ENCODE measurements around the gene LPP. TPM values are rescaled to one million over a fixed set of nuclear protein-coding genes. Genes with fewer than 3 reads are reported as not detected.

The LPP gene
- total and polyA plus RNA-seq, 9 of the 15 experiments (the other 6 are each of a cell fraction or from before 2014, with no cell fraction given): 0.07 to 0.18 TPM; not detected in 7

DNA sequence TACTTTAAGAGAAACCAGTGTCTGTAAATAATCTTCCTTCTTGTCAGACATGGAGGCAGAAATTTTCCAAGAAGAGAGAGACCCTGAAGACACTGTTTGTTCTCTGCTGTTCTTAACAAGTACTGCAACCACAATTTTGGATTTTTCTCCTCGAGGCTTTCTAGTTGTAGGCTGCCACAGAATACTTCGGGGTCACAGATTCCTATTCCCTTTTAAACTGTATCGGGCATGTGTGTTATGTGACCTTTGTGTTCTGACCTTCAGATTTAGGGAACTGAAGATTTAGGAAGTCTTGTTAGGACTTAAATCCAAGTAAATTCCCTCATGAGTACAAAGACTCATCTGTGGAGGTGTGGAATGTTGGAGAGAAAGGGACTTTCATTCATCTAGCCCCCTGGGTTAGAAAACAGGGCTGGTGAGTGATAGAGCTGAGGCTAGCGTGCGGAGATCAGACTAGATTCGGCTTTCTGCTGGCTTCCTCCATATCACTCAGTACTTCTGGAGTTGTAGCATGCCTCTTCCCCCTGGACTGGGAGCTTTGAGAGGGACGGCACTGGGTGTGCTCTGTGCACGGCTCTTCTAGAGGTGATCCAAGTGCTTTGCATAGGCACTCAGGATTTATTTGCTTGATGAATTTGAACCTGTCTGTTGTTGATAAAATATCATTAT, 237.0 kb downstream of the LPP start (continued):
- TF ChIP-seq EP300 (IDR thresholded peaks at IDR 0.05; ENCODE audit: low read length) (no peak), NCOA6 (IDR thresholded peaks at IDR 0.05) (no peak)
- TF ChIP-seq, protein P1, sequence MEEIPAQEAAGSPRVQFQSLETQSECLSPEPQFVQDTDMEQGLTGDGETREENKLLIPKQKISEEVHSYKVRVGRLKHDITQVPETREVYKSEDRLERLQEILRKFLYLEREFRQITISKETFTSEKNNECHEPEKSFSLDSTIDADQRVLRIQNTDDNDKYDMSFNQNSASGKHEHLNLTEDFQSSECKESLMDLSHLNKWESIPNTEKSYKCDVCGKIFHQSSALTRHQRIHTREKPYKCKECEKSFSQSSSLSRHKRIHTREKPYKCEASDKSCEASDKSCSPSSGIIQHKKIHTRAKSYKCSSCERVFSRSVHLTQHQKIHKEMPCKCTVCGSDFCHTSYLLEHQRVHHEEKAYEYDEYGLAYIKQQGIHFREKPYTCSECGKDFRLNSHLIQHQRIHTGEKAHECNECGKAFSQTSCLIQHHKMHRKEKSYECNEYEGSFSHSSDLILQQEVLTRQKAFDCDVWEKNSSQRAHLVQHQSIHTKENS (CRISPR knock-in tag; IDR thresholded peaks at IDR 0.05): no peak
- TF ChIP-seq, protein P2, sequence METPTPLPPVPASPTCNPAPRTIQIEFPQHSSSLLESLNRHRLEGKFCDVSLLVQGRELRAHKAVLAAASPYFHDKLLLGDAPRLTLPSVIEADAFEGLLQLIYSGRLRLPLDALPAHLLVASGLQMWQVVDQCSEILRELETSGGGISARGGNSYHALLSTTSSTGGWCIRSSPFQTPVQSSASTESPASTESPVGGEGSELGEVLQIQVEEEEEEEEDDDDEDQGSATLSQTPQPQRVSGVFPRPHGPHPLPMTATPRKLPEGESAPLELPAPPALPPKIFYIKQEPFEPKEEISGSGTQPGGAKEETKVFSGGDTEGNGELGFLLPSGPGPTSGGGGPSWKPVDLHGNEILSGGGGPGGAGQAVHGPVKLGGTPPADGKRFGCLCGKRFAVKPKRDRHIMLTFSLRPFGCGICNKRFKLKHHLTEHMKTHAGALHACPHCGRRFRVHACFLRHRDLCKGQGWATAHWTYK (CRISPR knock-in tag; IDR thresholded peaks at IDR 0.05): no peak

DNA sequence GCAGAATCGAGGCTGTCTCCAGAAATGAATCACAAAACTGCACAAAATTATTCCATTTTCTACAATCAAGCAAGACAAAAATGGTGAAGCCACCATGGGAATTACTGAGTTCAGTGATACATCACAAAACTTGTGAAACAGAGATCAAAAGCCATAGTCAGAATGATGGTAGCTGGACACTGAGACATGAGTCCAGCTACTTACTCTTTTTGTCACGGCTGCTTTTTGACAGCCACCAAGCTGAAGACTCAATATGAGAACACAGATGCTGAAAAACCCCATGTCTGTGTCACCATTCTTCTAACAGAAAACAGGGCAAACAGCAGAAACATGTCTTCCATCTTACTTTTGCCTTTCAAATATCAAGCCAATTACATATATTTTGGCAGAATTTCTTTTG, 237.6 kb downstream of the LPP start:
- H3K4me3 ChIP-seq: no peak overlapping the region
- H3K9me3 ChIP-seq (replicated peaks; ENCODE audit: control insufficient read depth, insufficient read depth, low read depth, low read length): no peaks in the 10 kb centered on the region
- no peaks in the 10 kb centered on the region for H3K4me1 ChIP-seq (replicated peaks in 1 of 2; ENCODE audit: control insufficient read depth in 2 of 2, insufficient read depth in 2 of 2, low read length in 2 of 2)
- H3K27ac ChIP-seq (ENCODE audit: extremely low read depth, low read depth, low read length): no peak overlapping the region
- DNase-seq (ENCODE audit: extremely low read depth in 1 of 4, low spot score in 3 of 4) (no peak), FAIRE-seq (no peak), ATAC-seq (no peak)
- H2AFZ ChIP-seq (ENCODE audit: low read depth, low read length): no peak overlapping the region
- no peak overlapping the region for H3K9ac ChIP-seq (ENCODE audit: insufficient read depth in 1 of 2, low read depth in 2 of 2, low read length in 2 of 2)
- 0% methylated on average over 2 of the region's 2 CpGs for WGBS (ENCODE audit: insufficient coverage, low coverage, missing lambda C conversion rate)
- no peaks in the 10 kb centered on the region for H3K27me3 ChIP-seq (ENCODE audit: control insufficient read depth in 2 of 2, insufficient read depth in 2 of 2, low read length in 2 of 2)
- ChIA-PET CTCF (ENCODE audit: low intra/inter-chr PET ratio) (no interaction called here), POLR2A (no interaction called here)
- intact Hi-C loops (cut with micrococcal nuclease) (no loop called here), in situ Hi-C loops (cut with MboI) (no loop called here)
- H3K36me3 ChIP-seq (ENCODE audit: control insufficient read depth, insufficient read depth, low read length): no peaks in the 10 kb centered on the region
- H4K20me1 ChIP-seq (replicated peaks; ENCODE audit: control insufficient read depth, insufficient read depth, low read length): no peaks in the 10 kb centered on the region
- no TSS peak for BruUV-seq (replicated peaks)
- H3K79me2 ChIP-seq (ENCODE audit: control insufficient read depth, insufficient read depth, low read length): no peaks in the 10 kb centered on the region
- TF ChIP-seq, protein P1 (CRISPR knock-in tag; IDR thresholded peaks at IDR 0.05): no peak
- TF ChIP-seq NELFE (IDR thresholded peaks at IDR 0.05; ENCODE audit: insufficient read depth, insufficient read length): no peak
- no peak overlapping the region for H3K4me2 ChIP-seq (ENCODE audit: insufficient read depth, low read length)
- H3K9me1 ChIP-seq (ENCODE audit: control insufficient read depth, insufficient read depth, low read length): no peaks in the 10 kb centered on the region

Data from K562 (cell line).